IMR-90 (cell line): ENCODE measurements around the gene MAGI2. TPM values are rescaled to one million over a fixed set of nuclear protein-coding genes. Genes with fewer than 3 reads are reported as not detected.
A peak's percentile ranks its signal among the peaks of the same experiment; 100 is the strongest.

Experiments used
- ATAC-seq: fragments of 200-7000 bp; cut with Tn5 transposase; 2 replicates; pipeline ENCODE4 v1.9.1; 2020; ENCODE audit warnings: low read depth, mild to moderate bottlenecking, moderate library complexity
- BruUV-seq: library from RNA; stranded (reverse); fragments of 400-500 nt; replicated peaks from 2 replicates; lab custom pipeline; 2021; lab: Mats Ljungman, UMichigan
- CTCF ChIA-PET: fragments of 300-600 bp; formaldehyde crosslinking; extraction: SDS; loops from one replicate; lab custom pipeline; 2021; ENCODE audit warnings: antibody characterized with exemption; lab: Yijun Ruan, JAX
- POLR2A ChIA-PET: fragments of 300-600 bp; sonication (Branson Sonifier 250); formaldehyde crosslinking; loops from one replicate; lab custom pipeline; 2022; ENCODE audit warnings: antibody characterized with exemption; ENCODE audit not compliant: unreplicated experiment; lab: Charles Lee
- DNase-seq: peaks from one replicate; pipeline ENCODE4 v3.0.0; 2013
- H2AFZ ChIP-seq: replicated peaks from 2 replicates; pipeline ENCODE3; 2013; ENCODE audit warnings: low read length, mild to moderate bottlenecking; ENCODE audit not compliant: poor library complexity
- H2AK5ac ChIP-seq: 2 replicates; pipeline ENCODE4 v1.6.1; 2013; ENCODE audit warnings: low read depth, low read length, inconsistent platforms
- H2AK9ac ChIP-seq: replicated peaks from 2 replicates; pipeline ENCODE3; 2013; ENCODE audit warnings: mild to moderate bottlenecking, low read depth, low read length, moderate library complexity; ENCODE audit not compliant: poor library complexity
- H2BK120ac ChIP-seq: 2 replicates; pipeline ENCODE4 v1.6.1; 2013; ENCODE audit warnings: low read depth, low read length, inconsistent platforms
- H2BK15ac ChIP-seq: 3 replicates; pipeline ENCODE4 v1.6.1; 2013; ENCODE audit warnings: low read depth, low read length, inconsistent platforms
- H2BK20ac ChIP-seq: 2 replicates; pipeline ENCODE4 v1.6.1; 2013; ENCODE audit warnings: low read depth, mild to moderate bottlenecking, inconsistent platforms, low read length, moderate library complexity
- H2BK5ac ChIP-seq: 2 replicates; pipeline ENCODE4 v1.6.1; 2013; ENCODE audit warnings: mild to moderate bottlenecking, low read depth, low read length, inconsistent platforms; ENCODE audit not compliant: poor library complexity, severe bottlenecking
- H3K14ac ChIP-seq: replicated peaks from 2 replicates; pipeline ENCODE4 v1.6.1; 2013; ENCODE audit warnings: low read depth, low read length, inconsistent platforms
- H3K18ac ChIP-seq: 2 replicates; pipeline ENCODE4 v1.6.1; 2013; ENCODE audit warnings: low read depth, low read length, control low read depth
- H3K23ac ChIP-seq: 2 replicates; pipeline ENCODE4 v1.6.1; 2013; ENCODE audit warnings: low read depth, low read length, inconsistent platforms
- H3K27ac ChIP-seq: 2 replicates; pipeline ENCODE4 v1.5.1; 2013; ENCODE audit warnings: mild to moderate bottlenecking, control low read depth, low read length; ENCODE audit not compliant: insufficient read depth
- H3K27me3 ChIP-seq: 2 replicates; pipeline ENCODE4 v1.6.1; 2013; ENCODE audit warnings: low read length; ENCODE audit not compliant: control insufficient read depth, insufficient read depth
- H3K36me3 ChIP-seq: 2 replicates; pipeline ENCODE4 v1.6.1; 2013; ENCODE audit warnings: low read length, mixed read lengths; ENCODE audit not compliant: control insufficient read depth, insufficient read depth
- H3K4ac ChIP-seq: 2 replicates; pipeline ENCODE4 v1.6.1; 2013; ENCODE audit warnings: low read depth, low read length, inconsistent platforms
- H3K4me1 ChIP-seq: 2 replicates; pipeline ENCODE4 v1.6.1; 2013; ENCODE audit warnings: low read length, mixed read lengths; ENCODE audit not compliant: control insufficient read depth, insufficient read depth
- H3K4me2 ChIP-seq: 2 replicates; pipeline ENCODE4 v1.6.1; 2013; ENCODE audit warnings: low read depth, mild to moderate bottlenecking, control low read depth, low read length, moderate library complexity
- H3K4me3 ChIP-seq: 2 replicates; pipeline ENCODE4 v1.5.1; 2013; ENCODE audit warnings: low read depth, mild to moderate bottlenecking, control low read depth, low read length, moderate library complexity; ENCODE audit not compliant: insufficient read depth
- H3K56ac ChIP-seq: 2 replicates; pipeline ENCODE4 v1.6.1; 2013; ENCODE audit warnings: low read length, inconsistent platforms; ENCODE audit not compliant: insufficient read depth; ENCODE audit errors: extremely low read depth
- H3K79me1 ChIP-seq, 2 experiments: 2 replicates each; pipeline ENCODE4 v1.6.1; 2013; ENCODE audit warnings: low read length in 2 of 2, inconsistent platforms in 1 of 2, low read depth in 1 of 2
- H3K9ac ChIP-seq: 2 replicates; pipeline ENCODE4 v1.6.1; 2013; ENCODE audit warnings: low read depth, low read length, control low read depth
- H3K9me1 ChIP-seq: 2 replicates; pipeline ENCODE4 v1.6.1; 2013; ENCODE audit warnings: low read length, inconsistent platforms; ENCODE audit not compliant: insufficient read depth
- H3K9me3 ChIP-seq: 2 replicates; pipeline ENCODE4 v1.6.1; 2013; ENCODE audit warnings: low read length; ENCODE audit not compliant: control insufficient read depth, insufficient read depth
- H4K20me1 ChIP-seq: 2 replicates; pipeline ENCODE4 v1.6.1; 2013; ENCODE audit warnings: low read length, inconsistent platforms; ENCODE audit not compliant: insufficient read depth
- H4K5ac ChIP-seq: 2 replicates; pipeline ENCODE4 v1.6.1; 2013; ENCODE audit warnings: mild to moderate bottlenecking, low read depth, low read length, control low read depth
- H4K8ac ChIP-seq, 2 experiments: 2 replicates each; pipeline ENCODE4 v1.6.1; 2013; ENCODE audit warnings: low read depth in 2 of 2, low read length in 2 of 2, control low read depth in 1 of 2, inconsistent platforms in 1 of 2
- H4K91ac ChIP-seq: 2 replicates; pipeline ENCODE4 v1.6.1; 2013; ENCODE audit warnings: low read depth, low read length, inconsistent platforms; ENCODE audit not compliant: insufficient read depth
- MAZ ChIP-seq: IDR thresholded peaks from 2 replicates; pipeline ENCODE4 v1.6.1; 2012; ENCODE audit warnings: low read depth, mild to moderate bottlenecking, low read length, improper control_type of control experiment, moderate library complexity, borderline replicate concordance
- RAD21 ChIP-seq: IDR thresholded peaks from 2 replicates; pipeline ENCODE4 v1.6.1; 2012; ENCODE audit warnings: low read length, improper control_type of control experiment
- SMC3 ChIP-seq: fragments of 150-350 bp; IDR thresholded peaks from 2 replicates; pipeline ENCODE4 v1.6.1; 2016; ENCODE audit warnings: low read depth, mild to moderate bottlenecking, antibody characterized with exemption, low read length, moderate library complexity
- WGBS, 2 experiments: methylation state at CpG; one replicate each; pipeline versions ENCODE4 v1.1.5 to v1.1.7; 2013; ENCODE audit warnings: missing lambda C conversion rate in 2 of 2; ENCODE audit not compliant: insufficient read length in 1 of 2; ENCODE audit errors: extremely low coverage in 2 of 2; 5-methylcytosine and 5-hydroxymethylcytosine counted together
- dilution Hi-C: fragments of 300-500 bp; cut with HindIII; formaldehyde crosslinking; loops from one replicate; pipeline ENCODE4 v1.14.3; 2018; ENCODE audit warnings: low sequenced_read_pairs; ENCODE audit not compliant: unreplicated experiment
- in situ Hi-C: fragments of 300-500 bp; cut with MboI; formaldehyde crosslinking; loops from 3 replicates; pipeline ENCODE4 v1.14.3; 2019; ENCODE audit warnings: low sequenced_read_pairs, inconsistent platforms, mixed read lengths
- intact Hi-C: fragments of 100-400 bp; cut with micrococcal nuclease; formaldehyde crosslinking; loops from 2 replicates; pipeline ENCODE4 v1.10.0; 2022
- polyA plus RNA-seq, 3 experiments: library from polyadenylated mRNA; depleted of rRNA; stranded (reverse); fragments of >200 nt; gene quantifications; 2 replicates each; pipeline ENCODE4 v1.2.3, GENCODE V29; 2012; ENCODE audit warnings: low replicate concordance in 1 of 3
- total RNA-seq: library from RNA; depleted of rRNA; stranded (reverse); fragments of >200 nt; gene quantifications from 2 replicates; pipeline ENCODE4 v1.2.3, GENCODE V29; 2012
- TF ChIP-seq, protein P1 (sequence below): conservative IDR thresholded peaks from 2 replicates; pipeline ENCODE4 v1.5.1; 2012; ENCODE audit warnings: mild to moderate bottlenecking, low read depth, low read length, improper control_type of control experiment

Gene MAGI2
- total and polyA plus RNA-seq, 2 of the 4 experiments (the other 2 are of a cell fraction): 2.5 to 17.9 TPM

DNA sequence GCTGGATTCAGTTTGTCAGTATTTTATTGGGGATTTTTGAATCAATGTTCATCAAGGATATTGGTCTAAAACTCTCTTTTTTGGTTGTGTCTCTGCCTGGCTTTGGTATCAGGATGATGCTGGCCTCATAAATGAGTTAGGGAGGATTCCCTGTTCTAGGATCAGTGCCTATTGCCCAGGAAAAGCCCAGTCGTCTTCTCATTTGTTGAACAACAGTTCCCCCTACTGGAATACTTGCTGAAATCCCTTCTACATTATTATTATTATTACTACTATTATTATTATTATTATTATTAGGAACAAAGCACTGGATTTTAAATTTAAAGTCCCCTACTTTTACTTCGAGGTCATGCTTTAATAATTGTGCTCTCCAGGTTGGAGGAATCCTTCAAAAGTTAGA lies 528.9 kb downstream of the MAGI2 start:
- no peak overlapping the region for H2BK5ac ChIP-seq
- no peak overlapping the region for H4K91ac ChIP-seq
- no TSS peak for BruUV-seq
- no peaks in the 10 kb centered on the region; a peak in 1 of 4 replicates for H3K79me1 ChIP-seq
- TF ChIP-seq SMC3: peak; percentile 62
- peak; percentile 59 for TF ChIP-seq RAD21
- no peak for TF ChIP-seq MAZ
- TF ChIP-seq, protein P1, sequence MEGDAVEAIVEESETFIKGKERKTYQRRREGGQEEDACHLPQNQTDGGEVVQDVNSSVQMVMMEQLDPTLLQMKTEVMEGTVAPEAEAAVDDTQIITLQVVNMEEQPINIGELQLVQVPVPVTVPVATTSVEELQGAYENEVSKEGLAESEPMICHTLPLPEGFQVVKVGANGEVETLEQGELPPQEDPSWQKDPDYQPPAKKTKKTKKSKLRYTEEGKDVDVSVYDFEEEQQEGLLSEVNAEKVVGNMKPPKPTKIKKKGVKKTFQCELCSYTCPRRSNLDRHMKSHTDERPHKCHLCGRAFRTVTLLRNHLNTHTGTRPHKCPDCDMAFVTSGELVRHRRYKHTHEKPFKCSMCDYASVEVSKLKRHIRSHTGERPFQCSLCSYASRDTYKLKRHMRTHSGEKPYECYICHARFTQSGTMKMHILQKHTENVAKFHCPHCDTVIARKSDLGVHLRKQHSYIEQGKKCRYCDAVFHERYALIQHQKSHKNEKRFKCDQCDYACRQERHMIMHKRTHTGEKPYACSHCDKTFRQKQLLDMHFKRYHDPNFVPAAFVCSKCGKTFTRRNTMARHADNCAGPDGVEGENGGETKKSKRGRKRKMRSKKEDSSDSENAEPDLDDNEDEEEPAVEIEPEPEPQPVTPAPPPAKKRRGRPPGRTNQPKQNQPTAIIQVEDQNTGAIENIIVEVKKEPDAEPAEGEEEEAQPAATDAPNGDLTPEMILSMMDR: peak; percentile 45
- no peak overlapping the region for H2BK20ac ChIP-seq
- H2AK5ac ChIP-seq: no peak overlapping the region
- H2BK15ac ChIP-seq: no peak overlapping the region
- dilution Hi-C loops: no loop called here
- in situ Hi-C loops: loop anchor here (10.0 kb wide), 1 partner anchor 410 kb away; no protein-coding TSS in a partner anchor
- H3K4me2 ChIP-seq: no peak overlapping the region
- H3K56ac ChIP-seq: no peak overlapping the region
- no peak overlapping the region for H3K23ac ChIP-seq
- ATAC-seq (no peak), DNase-seq (peak; percentile 43)
- no peak overlapping the region for H2AFZ ChIP-seq
- POLR2A ChIA-PET: no interaction called here
- H4K20me1 ChIP-seq: no peaks in the 10 kb centered on the region
- H3K9me3 ChIP-seq: no peaks in the 10 kb centered on the region
- no peak overlapping the region for H3K4ac ChIP-seq
- no peak overlapping the region for H3K14ac ChIP-seq
- CTCF ChIA-PET: interaction anchor here (0.6 kb wide), 1 partner anchor 15 kb away, joined by 4 read pairs; no protein-coding TSS in a partner anchor
- WGBS, 2 experiments: no CpG with 5 or more reads among the region's 2 CpGs
- H3K9ac ChIP-seq: no peak overlapping the region
- no peaks in the 10 kb centered on the region for H3K4me1 ChIP-seq
- no peak overlapping the region for H4K8ac ChIP-seq
- no peak overlapping the region for H3K27ac ChIP-seq
- H4K5ac ChIP-seq: no peak overlapping the region
- H3K36me3 ChIP-seq: no peaks in the 10 kb centered on the region
- H3K18ac ChIP-seq: no peak overlapping the region
- no peak overlapping the region for H2BK120ac ChIP-seq
- H3K27me3 ChIP-seq: no peaks in the 10 kb centered on the region
- no peak overlapping the region for H3K4me3 ChIP-seq
- intact Hi-C loops: loop anchor here (1.0 to 10.0 kb wide), 6 partner anchors 250 to 984 kb away; no protein-coding TSS in a partner anchor
- no peaks in the 10 kb centered on the region for H3K9me1 ChIP-seq
- no peak overlapping the region for H2AK9ac ChIP-seq
